Dedifferentiated amniotic fluid mesenchymal stem cell (primary cell): ENCODE measurements around the gene IQCM.

Experiments
- DNase-seq: peaks from one replicate; pipeline ENCODE4 v3.0.0-alpha.2; 2016; ENCODE audit errors: extremely low spot score

The IQCM gene

DNA sequence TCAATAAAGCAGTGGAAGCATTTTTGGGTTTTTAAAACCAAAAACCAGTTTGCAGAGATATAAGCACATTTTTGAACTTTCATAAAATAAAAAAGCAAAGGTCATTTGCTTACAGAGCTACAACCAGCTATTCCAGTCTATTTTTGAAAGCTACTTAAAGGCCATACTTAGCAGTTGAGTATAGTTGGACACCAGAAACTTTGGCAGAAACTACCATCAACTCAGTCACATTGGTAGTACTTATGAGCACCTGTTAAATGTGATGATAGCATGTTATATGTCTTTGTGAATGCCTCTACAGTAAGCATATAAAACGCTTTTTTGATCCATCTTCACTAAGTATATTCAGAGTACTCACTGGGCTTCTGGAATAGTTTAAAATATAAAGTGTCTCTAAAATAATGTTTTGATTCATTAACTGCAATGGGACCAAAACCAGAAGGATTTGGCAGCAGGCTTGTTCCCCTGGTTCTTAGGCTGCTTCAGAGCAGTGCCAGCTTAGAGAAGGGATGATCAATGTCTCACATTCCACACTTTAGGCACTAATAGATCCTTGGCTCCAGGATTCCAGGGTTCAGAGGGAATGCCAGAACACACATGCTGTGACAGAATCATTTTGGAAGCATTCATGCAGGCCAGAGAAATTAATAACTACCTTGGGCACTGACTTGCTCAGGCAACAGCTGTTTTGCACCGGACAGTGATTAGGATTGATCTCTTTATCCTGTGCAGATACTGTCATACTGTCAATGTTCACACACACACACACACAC, 103.9 kb downstream of the IQCM start:
- DNase-seq: no peak

DNA sequence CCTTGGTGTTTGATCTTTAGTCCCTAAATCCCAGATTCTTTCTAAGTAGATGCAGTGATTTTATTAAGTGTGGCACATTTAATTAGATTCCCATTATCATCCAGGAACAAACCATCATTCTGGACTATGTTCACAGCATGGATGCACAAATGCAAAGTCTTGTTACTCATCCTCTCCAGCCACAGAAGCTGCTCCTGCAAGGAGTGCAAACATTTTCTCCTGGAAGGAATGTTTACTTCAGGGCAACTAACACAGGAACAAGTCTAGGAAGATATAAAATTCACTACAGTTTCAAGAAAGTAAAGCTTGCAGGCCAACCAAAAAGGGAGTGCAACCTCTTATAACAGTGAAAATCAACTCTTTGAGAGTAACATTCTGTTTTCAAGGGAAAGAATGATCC, 106.0 kb downstream of the IQCM start:
- no peak for DNase-seq

DNA sequence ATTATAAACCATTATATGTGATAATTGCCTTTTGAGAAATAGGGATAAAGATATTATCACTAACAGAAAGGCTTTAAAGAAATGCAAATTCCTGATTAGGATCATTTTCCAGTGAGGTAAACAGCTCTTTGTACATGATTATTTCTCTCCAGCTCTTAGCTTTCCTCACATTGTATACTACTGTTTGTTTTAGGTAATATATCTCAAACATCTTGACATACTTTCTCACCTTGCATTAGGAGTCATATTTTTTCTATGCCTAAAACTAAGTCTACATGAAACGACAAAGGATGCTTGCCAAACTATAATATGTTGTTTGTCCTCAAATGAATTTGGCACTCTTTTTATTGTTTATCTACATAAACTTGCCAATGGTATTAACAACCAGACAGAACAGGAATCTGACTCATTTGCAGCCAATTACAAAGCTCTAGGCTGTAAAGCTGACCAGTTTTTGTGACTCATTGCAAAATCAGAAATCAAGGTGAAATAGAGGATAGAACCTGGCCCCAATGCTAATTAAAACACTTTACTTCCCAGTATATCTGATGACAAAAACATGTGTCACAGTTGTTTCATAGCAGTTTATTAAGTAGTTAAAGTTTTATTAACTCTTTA, 107.0 kb downstream of the IQCM start:
- DNase-seq: peak; percentile 16

DNA sequence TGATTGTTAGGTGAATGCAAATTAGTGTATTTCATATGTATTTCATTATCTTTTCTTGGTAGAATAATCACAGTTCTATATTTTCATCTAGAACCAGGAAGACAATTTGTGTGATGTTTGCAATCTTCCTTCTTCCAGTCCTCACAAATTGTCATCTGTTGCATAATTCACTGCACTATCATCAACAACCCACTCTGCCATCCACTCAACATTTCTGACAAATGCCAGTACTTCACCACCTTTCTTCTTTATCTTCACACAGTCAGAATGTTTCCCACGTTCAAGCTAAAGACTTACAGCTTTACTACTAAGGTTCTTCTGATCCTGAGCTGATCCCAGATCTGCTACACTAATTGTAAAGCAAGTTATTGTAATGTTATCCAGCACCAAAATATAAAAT, 107.8 kb downstream of the IQCM start:
- DNase-seq: no peak

DNA sequence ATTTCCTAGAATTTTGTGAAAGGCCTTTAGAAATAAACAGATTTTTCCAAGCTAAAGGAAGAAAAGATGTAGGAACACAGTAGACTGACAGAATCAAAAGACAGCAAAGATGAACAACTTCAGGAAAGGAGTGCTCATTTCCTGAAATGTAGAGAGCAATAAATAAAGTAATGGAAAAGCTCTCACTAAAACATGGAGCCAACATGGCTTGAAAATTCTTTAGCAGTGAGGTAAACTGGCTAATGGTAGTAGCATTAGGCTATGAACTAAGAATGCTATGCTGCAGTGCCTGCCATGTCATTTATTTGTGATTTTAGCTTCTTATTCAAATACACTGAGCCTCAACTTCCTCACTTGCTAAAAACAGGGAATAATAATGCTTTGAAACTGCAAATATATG, 108.7 kb downstream of the IQCM start:
- no peak for DNase-seq

DNA sequence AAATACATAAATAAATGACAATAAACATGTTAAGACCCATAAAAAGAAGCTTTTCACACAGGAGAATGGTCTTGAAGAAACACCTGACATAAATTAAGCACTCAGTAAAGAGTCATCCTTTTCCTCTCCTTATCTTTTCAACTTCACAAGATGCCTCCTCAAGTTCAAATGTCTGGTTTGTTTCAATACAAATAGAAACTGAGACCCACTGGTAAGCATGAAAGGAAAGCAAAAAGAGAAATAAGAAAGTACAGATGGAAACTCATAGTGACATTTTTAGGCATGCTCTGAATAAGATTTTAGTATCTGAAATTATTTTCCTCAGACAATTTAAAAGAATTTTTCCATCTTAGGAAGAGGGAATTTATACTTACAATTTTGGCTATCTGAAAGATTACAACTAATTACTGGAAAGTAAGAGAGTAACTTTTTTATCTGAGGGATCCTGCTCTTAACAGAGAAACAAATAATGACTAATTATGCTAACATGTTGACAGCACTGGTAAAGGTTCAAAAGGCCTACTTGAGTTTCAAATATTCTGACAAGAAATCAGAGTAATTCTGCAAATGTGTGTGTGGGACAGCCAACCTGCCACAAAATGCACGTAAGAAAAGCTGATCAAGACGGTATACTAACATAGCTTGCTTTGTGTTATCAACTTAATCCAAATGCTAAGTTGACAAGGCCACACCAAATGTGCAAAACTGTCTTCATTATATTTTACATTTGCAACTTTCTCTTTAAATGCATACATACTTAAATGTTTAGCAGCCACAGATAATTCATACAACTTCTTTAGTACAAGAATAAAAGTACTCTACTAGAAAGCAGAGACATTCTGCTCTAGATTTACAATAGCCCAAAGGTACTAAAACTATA, 113.0 kb downstream of the IQCM start:
- DNase-seq: no peak

DNA sequence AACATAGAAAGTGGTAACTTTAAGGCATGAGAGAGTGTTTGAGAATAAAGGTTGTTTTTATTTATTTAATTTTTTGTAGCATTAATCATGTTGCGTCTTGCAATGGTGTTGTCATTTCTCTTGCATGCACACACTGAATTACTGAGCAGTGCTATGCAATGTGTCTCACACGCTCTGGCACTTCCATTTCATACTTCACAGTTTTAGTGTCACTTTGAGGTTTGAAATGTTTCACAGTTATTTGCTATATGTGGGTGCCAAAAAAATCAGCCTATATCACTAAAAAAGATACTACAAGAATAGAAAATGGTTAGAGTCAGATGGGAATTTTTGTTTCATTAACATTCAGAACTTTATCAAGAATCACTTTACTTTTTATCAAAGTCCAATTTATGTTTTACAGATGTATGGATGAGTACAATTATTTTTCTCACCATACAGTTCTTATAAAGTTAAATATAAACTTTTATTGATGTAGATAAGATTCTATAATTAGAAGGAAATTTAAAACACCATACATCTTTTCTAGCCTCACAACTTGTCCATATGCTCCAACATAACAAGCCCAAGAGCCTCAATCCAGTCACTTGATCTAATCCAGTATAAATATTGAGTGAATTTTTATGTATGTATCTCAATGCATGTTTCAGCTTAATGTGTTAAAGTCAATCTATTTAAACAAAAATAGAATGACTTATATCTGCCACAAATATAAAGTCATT, 114.0 kb downstream of the IQCM start:
- no peak for DNase-seq

DNA sequence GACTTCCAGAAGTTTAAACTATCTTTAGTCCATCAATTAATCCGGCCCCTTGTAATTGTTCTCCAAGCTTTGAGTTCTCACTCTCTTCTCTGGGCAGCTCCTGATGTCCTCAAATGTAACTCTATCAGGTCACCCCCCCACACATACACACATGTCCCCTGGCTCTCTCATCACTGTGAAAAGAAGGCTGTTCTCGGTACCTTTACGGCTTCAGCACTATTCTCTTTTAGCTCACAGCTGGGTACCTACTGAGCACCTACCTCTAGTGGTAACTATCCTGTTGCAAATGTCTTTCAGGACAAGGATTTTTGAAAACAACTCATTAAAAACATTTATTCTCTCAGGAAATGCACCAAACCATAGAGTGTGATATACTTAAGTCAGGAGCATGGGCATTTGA, 115.4 kb downstream of the IQCM start:
- DNase-seq: no peak

DNA sequence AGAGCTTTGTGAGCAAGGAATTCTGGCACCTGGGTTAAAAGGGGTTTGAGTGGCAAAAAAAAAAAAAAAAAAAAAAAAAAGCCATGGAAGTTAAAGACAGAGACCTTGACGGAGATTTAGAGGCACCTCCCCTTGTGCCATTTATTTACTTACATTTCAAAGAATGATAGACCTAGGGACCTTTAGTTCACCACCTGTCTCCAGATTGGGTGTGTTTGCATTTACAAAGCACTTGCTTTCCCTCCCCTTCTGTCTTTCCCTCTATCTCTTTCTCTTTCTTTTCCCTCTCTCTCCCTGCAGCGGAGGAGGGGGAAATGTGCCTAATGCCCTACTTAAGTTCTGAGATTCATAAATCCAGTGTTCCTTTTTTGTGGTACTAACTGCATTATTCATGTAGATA, 116.0 kb downstream of the IQCM start:
- DNase-seq: no peak

DNA sequence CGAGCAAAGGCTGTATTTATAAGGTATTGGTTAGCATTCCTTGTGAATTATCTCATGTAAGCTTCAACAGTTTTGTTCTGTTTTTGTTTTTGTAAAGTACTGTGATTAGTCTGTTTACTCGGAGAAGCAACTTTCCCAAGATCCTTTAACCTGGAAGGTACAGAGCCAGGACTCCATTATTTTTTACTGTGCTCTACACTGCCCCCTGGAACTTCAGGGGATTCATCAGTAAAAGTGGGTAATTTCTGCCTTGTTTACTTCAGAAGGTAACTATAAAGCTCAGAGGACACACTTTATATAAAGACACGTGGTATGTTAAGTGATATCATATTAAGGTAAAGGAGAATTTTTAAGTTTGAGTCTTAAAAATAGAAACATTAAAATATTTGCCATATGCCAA, 124.9 kb downstream of the IQCM start:
- DNase-seq: no peak

DNA sequence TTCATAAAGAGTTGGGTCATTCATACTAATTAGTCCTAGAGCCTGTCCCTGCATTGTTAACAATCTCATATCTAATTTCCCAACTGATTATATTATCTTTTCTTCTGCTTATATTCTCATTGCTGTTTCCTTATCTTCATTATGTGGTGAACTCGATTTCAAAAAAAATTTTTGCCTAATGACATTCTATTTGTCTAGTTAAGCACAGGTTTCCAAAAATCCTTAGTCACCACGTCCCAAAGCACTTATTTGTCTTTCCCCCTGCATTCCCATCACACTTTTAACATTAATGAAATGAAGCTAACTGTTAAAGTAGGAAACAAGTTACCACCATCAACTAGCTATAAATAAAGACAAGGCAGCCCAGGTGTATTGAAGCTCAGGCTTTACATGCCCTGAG, 131.1 kb downstream of the IQCM start:
- DNase-seq: no peak

DNA sequence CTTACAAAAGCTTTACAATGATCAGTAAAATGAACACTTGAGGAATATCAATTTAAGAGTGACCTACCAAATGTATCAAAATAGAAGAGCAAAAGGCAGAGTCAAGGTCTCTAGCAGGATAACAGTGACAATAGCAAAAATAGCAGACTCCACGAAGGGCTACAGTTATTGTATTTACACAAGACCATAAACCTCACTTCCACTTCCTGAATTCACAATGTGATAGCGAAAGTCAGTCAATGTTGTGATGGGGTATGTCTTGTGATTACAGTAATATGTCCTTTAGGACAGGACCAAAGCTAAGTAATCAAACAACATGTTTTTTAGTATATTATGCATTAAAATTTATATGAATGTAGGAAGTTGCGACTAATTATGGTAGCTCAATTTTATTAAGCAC, 139.6 kb downstream of the IQCM start:
- DNase-seq: no peak

DNA sequence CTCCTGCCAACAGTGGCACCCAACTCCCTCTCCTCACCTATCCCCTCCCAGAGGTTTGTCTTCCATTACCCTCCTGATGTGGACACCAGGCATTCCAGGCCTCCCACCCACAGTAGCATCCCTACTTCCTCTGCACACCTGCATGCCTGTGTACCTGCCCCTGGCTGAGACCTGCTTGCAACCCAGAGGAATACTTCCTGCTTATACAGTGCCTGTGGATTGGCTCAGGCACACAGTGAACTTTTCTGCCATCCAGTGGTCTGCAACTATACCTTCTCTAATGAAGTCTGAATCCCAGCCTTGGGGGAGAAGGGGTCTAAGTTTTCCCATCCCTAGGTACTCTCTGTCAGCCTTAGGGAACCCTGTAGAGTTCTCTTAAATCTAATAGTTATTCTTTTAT, 169.9 kb downstream of the IQCM start:
- DNase-seq: no peak

DNA sequence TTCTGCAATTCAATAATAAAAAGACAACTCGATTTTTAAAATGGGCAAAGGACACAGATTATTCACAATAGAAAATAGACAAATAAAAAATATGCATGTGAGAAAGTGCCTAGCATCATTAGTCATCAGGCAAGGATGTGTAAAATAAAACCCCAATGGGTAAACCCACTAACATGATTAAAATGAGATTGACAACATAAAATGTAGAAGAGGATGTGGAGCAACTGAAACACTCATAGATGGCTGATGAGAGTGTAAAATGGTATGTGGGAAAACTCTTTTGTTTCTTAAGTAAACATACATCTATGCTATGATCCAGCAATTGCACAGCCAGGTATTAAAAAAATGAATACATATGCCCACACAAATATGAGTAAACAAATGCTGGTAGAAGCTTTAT, 177.6 kb downstream of the IQCM start:
- DNase-seq: no peak

DNA sequence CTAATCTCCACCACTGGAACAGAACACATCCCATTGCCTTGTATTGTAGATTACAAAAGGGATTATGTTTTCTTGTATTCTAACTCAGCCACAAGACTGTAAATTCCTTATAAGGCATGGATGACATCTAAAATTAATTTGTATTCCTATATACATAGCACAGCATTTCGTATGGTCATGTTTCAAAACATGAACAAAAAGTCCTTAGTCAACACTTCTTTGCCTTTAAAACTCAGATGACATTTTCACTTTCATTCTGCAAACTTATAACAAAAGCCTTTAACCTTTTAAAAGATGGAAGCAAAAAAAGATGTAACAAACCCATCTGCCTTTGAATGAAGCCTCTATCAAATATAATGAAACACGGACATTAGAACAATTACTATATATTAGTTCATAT, 181.3 kb downstream of the IQCM start:
- DNase-seq: no peak

DNA sequence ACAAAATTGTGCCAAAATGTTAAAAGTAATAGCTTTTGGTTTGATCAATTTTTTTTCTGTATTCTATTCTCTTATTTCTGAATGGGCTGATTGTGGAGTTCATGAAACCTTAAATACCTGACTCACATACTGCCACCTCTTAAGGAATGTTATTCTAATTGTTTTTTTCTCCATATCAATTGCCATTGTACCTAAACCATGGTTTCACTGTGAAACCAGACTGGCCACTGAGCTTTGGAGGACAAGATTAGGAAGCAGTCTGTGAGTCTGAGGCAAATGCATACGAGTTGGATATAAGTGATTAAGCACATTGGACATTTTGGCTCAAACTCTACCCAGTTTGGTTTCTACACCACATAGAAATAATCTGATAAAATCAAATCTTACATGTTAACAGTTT, 184.0 kb downstream of the IQCM start:
- DNase-seq: no peak

DNA sequence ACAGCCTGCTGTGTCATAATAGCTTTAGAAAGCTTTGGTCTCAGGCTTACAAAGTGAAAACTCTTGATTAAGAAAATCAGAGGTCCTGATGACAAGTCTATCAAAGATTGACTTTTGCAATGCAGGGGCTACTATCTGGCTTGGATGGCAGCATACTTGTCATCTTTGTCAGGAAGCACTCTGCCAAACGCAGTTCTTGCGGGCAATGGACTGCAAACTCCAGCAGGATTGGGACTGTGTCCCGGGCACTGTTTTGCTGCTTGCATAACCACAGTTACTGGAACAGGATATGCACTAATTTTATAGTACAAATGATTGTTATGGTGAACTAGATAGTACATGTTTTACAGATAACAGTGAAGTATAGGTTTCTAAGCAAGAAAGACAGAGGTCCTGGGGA, 185.6 kb downstream of the IQCM start:
- no peak for DNase-seq

DNA sequence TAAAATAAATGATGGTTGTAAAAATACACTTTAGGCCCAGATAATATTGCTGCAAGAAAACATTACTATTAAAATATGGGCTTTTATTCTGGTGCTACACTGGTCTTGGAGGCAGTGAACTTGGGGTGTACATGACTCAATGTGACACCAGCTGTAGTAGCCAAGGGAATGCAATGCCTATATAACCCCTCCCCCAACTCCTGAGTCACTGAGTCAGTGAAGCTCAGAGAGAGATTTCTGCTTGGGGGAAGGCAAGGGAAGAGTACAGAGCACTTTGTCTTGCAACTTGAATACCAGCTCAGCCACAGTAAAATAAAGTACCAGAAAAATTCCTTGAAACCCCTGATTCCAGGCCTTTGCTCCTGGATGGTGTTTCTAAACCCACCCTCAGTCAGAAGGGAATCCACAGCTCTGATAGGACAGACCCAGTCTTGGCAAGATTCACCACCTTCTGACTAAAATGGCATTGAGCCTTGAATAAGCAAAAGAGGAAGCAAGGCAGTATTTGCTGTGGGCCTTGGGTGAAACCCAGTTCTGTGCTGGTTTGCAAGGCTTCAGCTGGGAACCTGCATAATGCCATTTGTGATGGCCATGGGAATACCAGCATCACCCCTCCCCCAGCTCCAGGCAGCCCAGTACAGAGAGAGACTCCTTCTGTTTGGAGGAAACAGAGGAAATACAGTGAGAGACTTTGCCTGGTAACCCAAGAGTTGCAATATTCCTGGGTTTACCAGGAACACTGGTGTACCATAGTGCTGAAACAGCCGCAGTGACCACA, 209.9 kb downstream of the IQCM start:
- no peak for DNase-seq

DNA sequence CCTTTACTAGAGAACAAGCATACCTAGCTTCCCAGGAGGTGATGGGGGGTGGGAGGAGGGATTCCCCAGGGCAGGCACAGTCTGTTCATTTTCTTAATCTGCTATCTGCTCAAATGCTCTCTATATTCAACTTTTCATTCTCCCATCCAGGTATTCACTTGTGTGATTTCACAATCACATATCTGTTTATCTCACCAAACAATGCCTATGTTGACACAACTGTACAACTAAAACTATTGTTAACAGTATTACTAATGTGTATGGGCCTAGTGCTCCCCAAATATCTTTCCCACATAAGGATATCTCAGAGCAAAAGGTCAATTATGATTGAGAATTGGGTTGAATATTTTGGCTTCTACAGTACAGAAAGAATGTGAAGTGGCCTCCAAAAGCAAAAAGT, 210.8 kb downstream of the IQCM start:
- no peak for DNase-seq

DNA sequence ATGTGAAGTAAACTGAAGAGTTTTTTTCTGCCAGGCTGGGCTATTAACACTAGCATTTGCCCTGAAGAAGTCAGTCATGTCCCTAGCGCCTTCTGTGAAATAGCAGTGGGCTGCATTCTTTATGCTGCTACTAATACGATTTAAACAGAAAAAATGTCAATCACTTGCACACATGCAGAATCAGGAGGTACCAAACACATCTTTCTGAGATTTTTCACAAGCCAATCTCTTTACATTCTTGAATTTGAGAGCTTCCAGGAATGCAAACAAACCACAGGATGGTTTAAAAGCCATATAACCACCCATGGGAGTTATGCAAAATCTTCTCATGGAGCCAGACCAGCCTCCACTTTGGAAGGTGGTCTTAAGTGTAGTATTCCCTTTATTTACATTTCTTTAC, 220.1 kb downstream of the IQCM start:
- DNase-seq: no peak

DNA sequence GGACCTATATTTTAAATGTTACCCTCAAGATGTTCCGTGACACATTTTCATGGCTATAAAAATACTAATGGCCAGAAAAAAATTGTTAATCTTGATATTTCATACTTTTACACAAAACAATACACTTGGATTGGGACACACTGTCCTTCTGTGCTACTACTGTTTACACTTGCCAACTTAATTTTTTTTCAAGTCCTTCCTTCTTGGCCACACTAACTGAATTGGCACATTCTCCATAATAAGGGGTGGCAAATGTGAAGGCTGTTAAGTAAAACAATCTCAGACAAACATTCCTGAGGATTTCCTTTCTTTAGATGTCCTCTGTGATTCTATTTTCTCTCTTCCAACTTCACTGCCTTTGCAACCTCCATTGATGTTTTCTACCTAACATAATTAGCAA, 225.8 kb downstream of the IQCM start:
- no peak for DNase-seq
